ENCODE measurements around the gene NXN.

Gene NXN

GRCh38 chr17:1011138-1011537, 31.6 kb upstream of the NXN start:
- WGBS (ENCODE audit: insufficient coverage) = 96% methylated on average over 6 of the region's 10 CpGs
- H3K27me3 ChIP-seq (replicated peaks in 2 of 5; ENCODE audit: control insufficient read depth in 4 of 5, insufficient read depth in 5 of 5, low read length in 4 of 5) = no peaks in the 10 kb centered on the region
- ChIA-PET CTCF (interaction anchor here (1.4 kb wide), 1 partner anchor 44 kb away, joined by 3 read pairs; no protein-coding TSS in a partner anchor), POLR2A (no interaction called here)
- DNase-seq = no peak
- no peak overlapping the region for H3K4me3 ChIP-seq (ENCODE audit: control insufficient read depth in 1 of 7, extremely low read depth in 1 of 7, insufficient read depth in 4 of 7, low read depth in 2 of 7, low read length in 6 of 7)
- peaks cover 0 to 4% (median 2%) of the 10 kb centered on the region in 4 experiments for H3K4me1 ChIP-seq (ENCODE audit: control extremely low read depth in 1 of 4, control insufficient read depth in 4 of 4, insufficient read depth in 4 of 4, low read length in 3 of 4)
- peaks cover 0 to 66% (median 30%) of the 10 kb centered on the region in 4 experiments for H3K36me3 ChIP-seq (ENCODE audit: control insufficient read depth in 4 of 4, insufficient read depth in 4 of 4, low read length in 3 of 4)
- no peaks in the 10 kb centered on the region for H3K9me3 ChIP-seq (ENCODE audit: control extremely low read depth in 1 of 5, control insufficient read depth in 4 of 5, insufficient read depth in 2 of 5, low read depth in 1 of 5, low read length in 4 of 5)
- H3K27ac ChIP-seq (ENCODE audit: insufficient read depth in 1 of 2, low read depth in 1 of 2, low read length in 2 of 2, poor library complexity in 1 of 2, severe bottlenecking in 2 of 2) = no peak overlapping the region

GRCh38 chr17:1010586-1010985, 31.0 kb upstream of the NXN start:
- no peaks in the 10 kb centered on the region for H3K27me3 ChIP-seq (replicated peaks in 2 of 5; ENCODE audit: control insufficient read depth in 4 of 5, insufficient read depth in 5 of 5, low read length in 4 of 5)
- WGBS (ENCODE audit: insufficient coverage) = 93% methylated on average over 14 of the region's 14 CpGs
- ChIA-PET POLR2A (no interaction called here), CTCF (interaction anchor here (1.4 kb wide), 1 partner anchor 45 kb away, joined by 3 read pairs; no protein-coding TSS in a partner anchor)
- H3K9me3 ChIP-seq (ENCODE audit: control extremely low read depth in 1 of 5, control insufficient read depth in 4 of 5, insufficient read depth in 2 of 5, low read depth in 1 of 5, low read length in 4 of 5) = no peaks in the 10 kb centered on the region
- H3K36me3 ChIP-seq (ENCODE audit: control insufficient read depth in 4 of 4, insufficient read depth in 4 of 4, low read length in 3 of 4) = peaks cover 0 to 72% (median 30%) of the 10 kb centered on the region in 4 experiments
- no peak overlapping the region for H3K4me3 ChIP-seq (ENCODE audit: control insufficient read depth in 1 of 7, extremely low read depth in 1 of 7, insufficient read depth in 4 of 7, low read depth in 2 of 7, low read length in 6 of 7)
- DNase-seq = no peak
- H3K27ac ChIP-seq (ENCODE audit: insufficient read depth in 1 of 2, low read depth in 1 of 2, low read length in 2 of 2, poor library complexity in 1 of 2, severe bottlenecking in 2 of 2) = no peak overlapping the region
- peaks cover 0 to 10% (median 4%) of the 10 kb centered on the region in 4 experiments for H3K4me1 ChIP-seq (ENCODE audit: control extremely low read depth in 1 of 4, control insufficient read depth in 4 of 4, insufficient read depth in 4 of 4, low read length in 3 of 4)

GRCh38 chr17:1010086-1010450, 30.5 kb upstream of the NXN start:
- H3K4me1 ChIP-seq (ENCODE audit: control extremely low read depth in 1 of 4, control insufficient read depth in 4 of 4, insufficient read depth in 4 of 4, low read length in 3 of 4) = peaks cover 0 to 15% (median 7%) of the 10 kb centered on the region in 4 experiments
- H3K36me3 ChIP-seq (ENCODE audit: control insufficient read depth in 4 of 4, insufficient read depth in 4 of 4, low read length in 3 of 4) = peaks cover 0 to 77% (median 30%) of the 10 kb centered on the region in 4 experiments
- H3K9me3 ChIP-seq (ENCODE audit: control extremely low read depth in 1 of 5, control insufficient read depth in 4 of 5, insufficient read depth in 2 of 5, low read depth in 1 of 5, low read length in 4 of 5) = no peaks in the 10 kb centered on the region
- ChIA-PET POLR2A (no interaction called here), CTCF (no interaction called here)
- 96% methylated on average over 9 of the region's 10 CpGs for WGBS (ENCODE audit: insufficient coverage)
- H3K4me3 ChIP-seq (ENCODE audit: control insufficient read depth in 1 of 7, extremely low read depth in 1 of 7, insufficient read depth in 4 of 7, low read depth in 2 of 7, low read length in 6 of 7) = no peak overlapping the region
- no peaks in the 10 kb centered on the region for H3K27me3 ChIP-seq (replicated peaks in 2 of 5; ENCODE audit: control insufficient read depth in 4 of 5, insufficient read depth in 5 of 5, low read length in 4 of 5)
- DNase-seq = no peak
- no peak overlapping the region for H3K27ac ChIP-seq (ENCODE audit: insufficient read depth in 1 of 2, low read depth in 1 of 2, low read length in 2 of 2, poor library complexity in 1 of 2, severe bottlenecking in 2 of 2)

- CTCF ChIA-PET = no interaction called here
Observed at GRCh38 chr17:1009229-1010085, 29.9 kb upstream of the NXN start.

GRCh38 chr17:1008008-1008761, 28.6 kb upstream of the NXN start:
- peaks cover 0 to 90% (median 36%) of the 10 kb centered on the region in 4 experiments for H3K36me3 ChIP-seq (ENCODE audit: control insufficient read depth in 4 of 4, insufficient read depth in 4 of 4, low read length in 3 of 4)
- POLR2A ChIA-PET = no interaction called here
- peaks cover 0 to 27% (median 11%) of the 10 kb centered on the region in 4 experiments for H3K4me1 ChIP-seq (ENCODE audit: control extremely low read depth in 1 of 4, control insufficient read depth in 4 of 4, insufficient read depth in 4 of 4, low read length in 3 of 4)
- no peak for DNase-seq
- CTCF ChIA-PET = interaction anchor here (1.2 to 1.9 kb wide), 2 partner anchors 11 to 48 kb away, joined by 5 to 7 read pairs; partner anchors contain the start of gene TIMM22
- H3K27ac ChIP-seq (ENCODE audit: insufficient read depth in 1 of 2, low read depth in 1 of 2, low read length in 2 of 2, poor library complexity in 1 of 2, severe bottlenecking in 2 of 2) = no peak overlapping the region
- H3K9me3 ChIP-seq (ENCODE audit: control extremely low read depth in 1 of 5, control insufficient read depth in 4 of 5, insufficient read depth in 2 of 5, low read depth in 1 of 5, low read length in 4 of 5) = no peaks in the 10 kb centered on the region
- 98% methylated on average over 20 of the region's 21 CpGs for WGBS (ENCODE audit: insufficient coverage)
- no peaks in the 10 kb centered on the region for H3K27me3 ChIP-seq (replicated peaks in 2 of 5; ENCODE audit: control insufficient read depth in 4 of 5, insufficient read depth in 5 of 5, low read length in 4 of 5)
- H3K4me3 ChIP-seq (ENCODE audit: control insufficient read depth in 1 of 7, extremely low read depth in 1 of 7, insufficient read depth in 4 of 7, low read depth in 2 of 7, low read length in 6 of 7) = no peak overlapping the region

More at GRCh38 chr17:1009229-1010085, 29.9 kb upstream of the NXN start:
- DNase-seq = no peak
- peaks cover 0 to 83% (median 30%) of the 10 kb centered on the region in 4 experiments for H3K36me3 ChIP-seq (ENCODE audit: control insufficient read depth in 4 of 4, insufficient read depth in 4 of 4, low read length in 3 of 4)
- no peak overlapping the region for H3K4me3 ChIP-seq (ENCODE audit: control insufficient read depth in 1 of 7, extremely low read depth in 1 of 7, insufficient read depth in 4 of 7, low read depth in 2 of 7, low read length in 6 of 7)
- POLR2A ChIA-PET = no interaction called here
- no peaks in the 10 kb centered on the region for H3K27me3 ChIP-seq (replicated peaks in 2 of 5; ENCODE audit: control insufficient read depth in 4 of 5, insufficient read depth in 5 of 5, low read length in 4 of 5)
- peaks cover 0 to 21% (median 11%) of the 10 kb centered on the region in 4 experiments for H3K4me1 ChIP-seq (ENCODE audit: control extremely low read depth in 1 of 4, control insufficient read depth in 4 of 4, insufficient read depth in 4 of 4, low read length in 3 of 4)
- H3K27ac ChIP-seq (ENCODE audit: insufficient read depth in 1 of 2, low read depth in 1 of 2, low read length in 2 of 2, poor library complexity in 1 of 2, severe bottlenecking in 2 of 2) = no peak overlapping the region
- no peaks in the 10 kb centered on the region for H3K9me3 ChIP-seq (ENCODE audit: control extremely low read depth in 1 of 5, control insufficient read depth in 4 of 5, insufficient read depth in 2 of 5, low read depth in 1 of 5, low read length in 4 of 5)
- 95% methylated on average over 12 of the region's 19 CpGs for WGBS (ENCODE audit: insufficient coverage)

GRCh38 chr17:1007310-1008007, 27.9 kb upstream of the NXN start:
- no peak for DNase-seq
- 98% methylated on average over 13 of the region's 16 CpGs for WGBS (ENCODE audit: insufficient coverage)
- Histone ChIP-seq H3K4me3 (ENCODE audit: control insufficient read depth in 1 of 7, extremely low read depth in 1 of 7, insufficient read depth in 4 of 7, low read depth in 2 of 7, low read length in 6 of 7) (no peak overlapping the region), H3K27ac (ENCODE audit: insufficient read depth in 1 of 2, low read depth in 1 of 2, low read length in 2 of 2, poor library complexity in 1 of 2, severe bottlenecking in 2 of 2) (no peak overlapping the region), H3K27me3 (replicated peaks in 2 of 5; ENCODE audit: control insufficient read depth in 4 of 5, insufficient read depth in 5 of 5, low read length in 4 of 5) (no peaks in the 10 kb centered on the region), H3K36me3 (ENCODE audit: control insufficient read depth in 4 of 4, insufficient read depth in 4 of 4, low read length in 3 of 4) (peaks cover 2 to 94% (median 42%) of the 10 kb centered on the region in 4 experiments), H3K4me1 (ENCODE audit: control extremely low read depth in 1 of 4, control insufficient read depth in 4 of 4, insufficient read depth in 4 of 4, low read length in 3 of 4) (peaks cover 0 to 27% (median 11%) of the 10 kb centered on the region in 4 experiments), H3K9me3 (ENCODE audit: control extremely low read depth in 1 of 5, control insufficient read depth in 4 of 5, insufficient read depth in 2 of 5, low read depth in 1 of 5, low read length in 4 of 5) (no peaks in the 10 kb centered on the region)
- ChIA-PET CTCF (interaction anchor here (1.2 to 1.9 kb wide), 2 partner anchors 11 to 49 kb away, joined by 5 to 7 read pairs; partner anchors contain the start of gene TIMM22), POLR2A (no interaction called here)

Measured in common myeloid progenitor, CD34-positive (primary cell).